ENCODE data around the gene CRABP2.

Gene CRABP2

GRCh38 chr1:156742017-156742416 lies 36.6 kb upstream of the CRABP2 start:
- DNase-seq (ENCODE audit: low read depth in 2 of 2) = no peak

DNA sequence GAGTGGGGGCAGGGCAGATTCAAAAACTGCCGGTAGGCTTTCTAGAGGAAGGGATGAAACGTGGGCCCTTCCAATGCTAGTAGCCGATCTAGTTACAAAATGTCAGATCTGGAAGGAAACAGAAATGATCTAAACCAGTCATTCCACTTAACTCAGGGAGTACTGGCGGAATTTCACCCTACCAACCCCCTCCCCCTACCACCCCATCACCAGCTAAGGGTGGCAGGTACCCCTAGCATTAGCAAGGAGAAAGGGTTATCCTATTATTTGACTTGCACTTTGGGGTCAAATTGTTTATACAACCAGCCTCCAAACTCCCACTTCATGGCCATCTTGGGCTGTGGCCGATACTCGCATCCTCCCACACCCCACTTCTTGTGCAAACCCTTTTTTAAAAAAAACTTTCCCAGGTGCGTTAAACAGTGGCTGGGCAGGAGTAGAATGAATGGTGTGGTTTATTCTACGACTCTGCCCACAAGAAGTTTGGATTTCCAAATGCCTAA lies 36.1 kb upstream of the CRABP2 start:
- no peak for DNase-seq (ENCODE audit: low read depth in 2 of 2)

DNA sequence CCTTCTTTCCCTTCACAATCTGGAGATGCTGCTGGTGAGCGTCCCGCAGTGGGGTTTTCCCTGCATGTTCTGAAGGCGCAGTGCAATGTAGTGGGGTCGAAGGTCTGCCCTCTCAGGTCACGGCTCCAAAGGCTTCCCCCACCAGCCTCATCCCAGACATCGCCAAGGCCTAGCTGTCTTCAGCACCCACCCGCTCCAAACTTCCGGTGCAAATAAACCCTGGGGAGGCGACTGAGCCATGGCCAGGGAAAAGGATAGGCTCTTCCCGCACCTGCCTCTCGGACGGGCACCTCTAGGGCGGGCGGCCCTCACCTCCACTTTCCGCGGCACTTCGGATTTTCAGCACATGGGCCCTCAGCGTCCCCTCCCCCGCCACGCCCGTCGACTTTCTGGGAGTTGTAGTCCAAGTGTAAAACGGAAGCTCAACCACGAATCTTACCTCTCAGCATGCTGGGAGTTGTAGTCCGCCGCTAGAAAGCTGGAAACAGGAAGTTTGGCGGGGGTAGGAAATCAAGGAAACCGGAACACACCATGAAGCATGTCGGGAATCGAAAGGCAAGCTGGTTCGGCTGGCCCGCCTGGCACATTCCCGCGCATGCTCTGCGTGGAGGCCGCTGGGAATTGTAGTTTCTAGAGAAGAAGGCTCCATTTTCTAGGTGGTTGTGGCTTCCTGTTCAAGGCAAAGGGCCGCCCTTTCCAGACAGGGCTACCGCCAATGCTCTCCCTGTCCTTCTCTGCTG lies 35.5 kb upstream of the CRABP2 start, which contains the start of gene MRPL24:
MRPL24 (minus strand) TSS at position 348 of the 740 bp plus-strand sequence. CDS start 2,384 bp downstream, outside the sequence.
- DNase-seq (ENCODE audit: low read depth in 2 of 2) = peak; percentile 91 to 93

DNA sequence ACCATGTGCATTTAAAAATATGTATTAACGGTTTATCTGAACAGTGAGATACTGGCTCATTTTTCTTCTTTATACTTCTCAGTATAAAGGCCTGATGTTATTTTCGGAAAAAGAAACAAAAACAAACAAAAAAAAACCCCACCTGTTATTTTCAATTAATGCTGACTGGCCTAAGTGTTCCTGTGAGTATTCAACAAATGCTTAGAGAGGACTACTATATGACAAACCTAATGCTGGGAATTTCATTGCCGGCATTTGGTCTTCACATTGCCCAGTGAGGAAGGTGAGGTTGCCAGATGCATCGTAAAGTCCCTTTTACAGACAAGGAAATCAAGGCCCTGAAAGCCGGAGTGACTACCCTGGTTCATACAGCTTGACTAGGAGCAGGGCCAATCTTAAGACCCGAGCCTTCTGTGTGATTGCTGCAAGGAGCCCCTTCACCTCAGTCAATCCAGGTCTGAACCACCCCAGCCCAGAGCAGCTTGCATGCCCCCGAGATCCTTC lies 34.9 kb upstream of the CRABP2 start:
- DNase-seq (ENCODE audit: low read depth in 2 of 2) = no peak

GRCh38 chr1:156738916-156739315 lies 33.5 kb upstream of the CRABP2 start:
- no peak for DNase-seq (ENCODE audit: low read depth in 2 of 2)

DNA sequence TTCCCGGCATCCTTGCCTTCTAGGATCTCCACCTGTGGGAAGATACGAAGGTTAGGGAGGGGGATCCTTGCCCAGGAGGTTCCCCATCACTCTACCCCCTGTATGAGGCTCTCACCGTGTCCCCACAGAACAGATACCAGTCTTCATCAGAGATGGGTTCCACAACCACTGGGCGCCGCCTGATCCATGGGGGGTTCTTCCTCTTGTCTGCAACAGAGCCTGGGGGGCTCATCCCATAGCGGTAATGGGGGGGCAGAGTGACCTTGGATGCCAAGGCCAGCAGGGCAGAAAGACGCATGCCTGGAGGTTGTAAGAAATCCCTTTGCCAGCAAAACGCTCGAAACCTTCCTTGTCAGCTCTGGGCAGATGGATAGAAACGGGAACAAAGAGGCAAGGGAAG lies 33.0 kb upstream of the CRABP2 start:
- no peak for DNase-seq (ENCODE audit: low read depth in 2 of 2)

DNA sequence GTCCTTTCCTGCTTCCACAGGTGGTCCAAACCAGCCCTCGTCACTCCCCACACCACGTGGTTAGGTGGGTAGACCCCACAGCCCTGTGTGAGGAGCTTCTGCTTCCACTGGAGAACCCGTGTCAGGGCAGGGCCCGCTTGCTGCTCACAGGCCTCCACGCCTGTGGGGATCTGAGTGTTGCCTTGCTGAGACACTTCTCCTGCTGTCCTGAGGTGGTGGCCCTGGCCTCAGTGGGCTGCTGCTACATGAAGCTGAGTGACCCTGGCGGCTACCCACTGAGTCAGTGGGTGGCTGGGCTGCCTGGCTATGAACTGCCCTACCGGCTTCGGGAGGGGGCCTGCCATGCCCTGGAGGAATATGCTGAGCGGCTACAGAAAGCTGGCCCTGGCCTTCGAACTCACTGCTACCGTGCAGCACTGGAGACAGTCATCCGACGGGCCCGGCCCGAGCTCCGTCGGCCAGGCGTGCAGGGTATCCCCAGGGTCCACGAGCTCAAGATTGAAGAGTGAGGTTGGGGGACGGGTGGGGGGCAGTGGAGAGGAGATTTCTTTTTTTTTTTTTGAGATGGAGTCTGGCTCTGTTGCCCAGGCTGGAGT lies 28.7 kb upstream of the CRABP2 start:
- DNase-seq (ENCODE audit: low read depth in 2 of 2) = no peak

DNA sequence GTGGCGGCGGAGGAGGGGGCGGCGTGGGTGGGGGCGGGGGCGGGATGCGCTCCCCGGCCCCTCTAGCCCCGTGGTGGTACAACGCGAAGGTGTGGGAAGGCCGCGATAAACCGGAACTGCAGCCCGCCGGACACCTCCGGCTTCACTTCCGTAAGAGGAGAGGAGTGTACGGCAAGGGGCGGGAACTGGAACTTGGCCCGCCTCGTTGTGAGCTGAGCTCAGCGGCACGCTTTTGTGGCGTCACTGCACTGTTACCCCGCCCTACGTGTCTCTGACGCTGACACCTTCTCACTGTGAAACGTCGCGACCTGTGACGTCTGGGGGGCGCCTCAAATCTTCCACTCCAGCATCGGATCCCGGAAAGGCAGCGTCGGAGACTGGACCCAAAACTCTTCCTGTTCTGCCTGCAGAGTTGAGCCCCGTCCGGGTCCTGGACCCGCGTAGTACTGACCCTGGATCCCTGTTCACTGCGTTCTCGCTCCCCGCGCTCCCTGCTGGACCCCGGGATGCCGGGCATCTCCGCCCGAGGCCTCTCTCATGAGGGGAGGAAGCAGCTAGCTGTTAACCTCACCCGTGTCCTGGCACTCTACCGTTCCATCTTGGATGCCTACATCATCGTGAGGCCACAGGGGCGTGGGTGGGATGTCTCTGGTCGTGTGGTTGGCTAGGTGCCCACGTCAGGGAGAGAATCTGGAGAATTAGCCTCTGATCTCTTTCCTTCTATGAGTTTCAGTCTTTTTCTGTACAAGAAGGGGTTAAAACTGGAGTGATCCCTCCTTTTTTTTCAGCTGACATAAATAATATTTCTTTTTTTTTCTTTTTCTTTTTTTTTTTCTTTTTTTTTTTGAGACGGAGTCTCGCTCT lies 23.4 kb upstream of the CRABP2 start, which contains the start of gene ISG20L2:
ISG20L2 (minus strand) TSS at position 168 of the 864 bp plus-strand sequence. CDS start 1,114 bp downstream, outside the sequence.
- DNase-seq (ENCODE audit: low read depth in 2 of 2) = peak; percentile 83

GRCh38 chr1:156727926-156728598 lies 22.7 kb upstream of the CRABP2 start, which contains the start of gene METTL25B:
TSS of gene METTL25B (plus strand) at chr1:156728469. CDS start at chr1:156729105, 636 bp downstream.
- DNase-seq (ENCODE audit: low read depth in 2 of 2) = peak in 1 of 2 donors; percentile 70

DNA sequence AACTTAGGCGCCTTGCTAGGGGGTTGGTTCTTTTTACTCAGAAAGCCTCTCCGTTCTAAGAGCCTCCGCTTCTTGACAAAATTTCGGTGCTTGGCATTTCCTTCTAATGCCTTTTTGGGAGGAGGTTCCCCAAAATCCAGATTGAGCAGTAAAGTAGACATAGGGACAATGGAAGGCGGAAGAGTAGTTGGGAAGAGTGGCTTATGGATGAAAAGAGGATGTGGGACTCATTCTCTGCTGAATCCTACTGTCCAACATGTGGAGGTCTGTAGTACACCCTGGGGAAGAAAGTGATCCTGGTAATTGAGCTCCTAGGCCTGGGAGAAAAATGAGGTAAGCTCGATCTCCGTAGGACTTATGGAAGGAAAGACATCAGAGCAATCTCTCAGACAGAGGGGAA lies 22.1 kb upstream of the CRABP2 start:
- DNase-seq (ENCODE audit: low read depth in 2 of 2) = no peak

DNA sequence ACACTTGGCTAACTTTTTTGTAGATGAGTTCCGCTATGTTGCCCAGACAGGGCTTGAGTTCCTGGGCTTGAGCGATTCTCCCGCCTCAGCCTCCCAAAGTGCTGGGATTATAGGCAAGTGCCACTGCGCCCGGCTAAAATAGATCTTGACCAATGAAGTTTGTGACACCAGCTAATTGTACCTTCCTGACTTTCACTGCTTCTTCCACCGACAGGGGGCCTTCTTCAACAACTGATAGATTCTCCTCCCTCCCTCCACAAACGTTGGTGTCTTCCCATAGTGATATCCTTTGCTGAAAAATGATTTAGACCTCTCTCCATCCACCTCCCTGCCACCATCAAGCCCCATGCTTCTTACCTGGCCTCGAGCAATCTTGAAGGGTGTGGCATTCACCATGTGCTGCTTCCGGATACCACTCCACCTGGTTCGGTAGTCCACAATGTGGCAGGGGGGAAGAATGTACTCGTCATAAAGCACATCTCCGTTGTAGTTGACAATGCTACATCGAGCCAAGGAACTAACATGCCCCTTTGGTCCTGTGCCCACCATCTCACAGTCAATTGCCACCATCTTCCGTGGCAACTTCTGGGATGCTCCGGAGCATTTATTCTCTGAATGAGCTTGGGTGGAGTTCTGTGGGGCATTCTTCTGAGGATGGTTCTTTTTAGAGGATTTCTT lies 21.3 kb upstream of the CRABP2 start:
- no peak for DNase-seq (ENCODE audit: low read depth in 2 of 2)

GRCh38 chr1:156725683-156726280 lies 20.4 kb upstream of the CRABP2 start:
- peak; percentile 66 to 74 for DNase-seq (ENCODE audit: low read depth in 2 of 2)

DNA sequence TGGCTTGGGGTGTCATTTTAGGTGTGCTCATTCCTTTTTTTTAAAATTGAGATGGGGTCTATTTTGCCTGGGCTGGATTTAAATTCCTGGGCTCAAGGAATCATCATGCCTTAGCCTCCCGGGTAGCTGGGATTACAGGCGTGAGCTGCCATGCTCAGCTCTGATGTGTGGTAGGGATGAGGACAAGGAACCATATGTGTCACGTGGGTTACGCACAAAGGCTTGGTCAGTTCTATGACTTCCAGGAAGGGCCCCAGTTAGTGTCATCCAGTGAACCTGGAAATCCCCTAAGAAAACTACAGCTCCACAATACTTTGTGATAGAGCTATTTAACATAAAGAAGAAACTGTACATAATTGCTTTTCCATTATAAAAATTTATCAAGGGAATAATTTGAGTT lies 16.2 kb upstream of the CRABP2 start:
- DNase-seq (ENCODE audit: low read depth in 2 of 2) = no peak

DNA sequence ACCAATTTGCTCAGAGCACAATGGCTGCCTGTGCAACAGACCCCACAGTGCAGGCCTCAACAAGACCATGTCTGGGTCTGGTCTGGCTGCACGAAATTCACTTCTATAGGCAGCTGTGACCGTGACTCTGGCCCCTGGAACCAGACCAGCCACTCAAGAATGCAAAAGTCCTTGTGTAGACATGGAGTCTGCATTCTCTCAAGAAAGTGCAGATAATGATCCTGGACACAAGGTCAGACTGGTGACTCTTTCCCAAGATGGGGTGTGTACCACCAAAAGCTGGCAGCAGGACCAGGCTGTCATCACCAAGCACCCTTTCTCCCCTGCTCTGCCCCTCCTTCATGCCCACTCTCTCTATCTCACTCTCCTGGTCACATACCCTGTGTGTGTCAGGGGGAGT lies 15.7 kb upstream of the CRABP2 start:
- DNase-seq (ENCODE audit: low read depth in 2 of 2) = no peak

GRCh38 chr1:156717351-156717750 lies 12.0 kb upstream of the CRABP2 start:
- DNase-seq (ENCODE audit: low read depth in 2 of 2) = no peak

GRCh38 chr1:156714830-156715229 lies 9.4 kb upstream of the CRABP2 start:
- no peak for DNase-seq (ENCODE audit: low read depth in 2 of 2)

GRCh38 chr1:156712626-156713025 lies 7.2 kb upstream of the CRABP2 start:
- no peak for DNase-seq (ENCODE audit: low read depth in 2 of 2)

DNA sequence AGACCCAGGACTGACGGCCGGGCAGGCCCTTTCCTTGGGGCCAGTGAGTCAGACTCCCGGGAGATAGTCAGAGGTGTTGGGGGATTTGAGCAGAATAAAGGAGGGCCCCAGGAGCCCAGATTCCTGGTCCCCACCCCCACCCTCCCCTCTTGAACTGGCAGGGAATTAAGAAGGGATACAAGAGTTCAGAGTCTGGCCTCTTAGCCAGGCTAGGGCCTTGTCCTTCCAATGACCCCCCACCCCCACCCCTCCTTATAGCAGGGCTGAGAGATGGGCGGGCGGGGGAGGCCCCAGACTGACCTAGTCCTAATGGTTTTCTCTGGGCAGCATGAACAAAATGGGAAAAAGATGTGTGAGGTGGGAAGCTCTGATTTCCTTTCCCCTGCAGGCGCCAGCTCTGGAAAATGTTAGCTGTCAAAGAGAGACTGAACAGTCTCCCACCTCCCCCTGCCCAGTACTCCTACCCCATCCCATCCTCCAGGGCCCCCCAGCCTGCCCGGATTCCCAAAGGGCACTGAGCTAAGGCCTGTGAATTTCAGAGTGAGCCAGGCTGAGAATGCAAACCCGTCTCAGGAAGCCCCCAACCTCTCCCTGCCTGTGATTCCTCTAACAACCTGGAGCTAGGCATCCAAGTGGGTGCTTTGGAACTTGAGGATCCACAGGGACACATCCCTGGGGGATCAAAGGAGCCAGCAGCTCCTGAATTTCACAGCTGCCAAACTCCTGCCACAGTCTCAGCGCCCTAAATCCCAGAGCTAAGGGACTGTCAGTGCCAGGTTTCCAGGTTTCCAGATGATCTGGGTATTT lies 5.8 kb upstream of the CRABP2 start:
- no peak for DNase-seq (ENCODE audit: low read depth in 2 of 2)

- DNase-seq (ENCODE audit: low read depth in 2 of 2) = no peak
Observed at GRCh38 chr1:156709757-156710489, 4.5 kb upstream of the CRABP2 start.

Data from stimulated activated CD4-positive, alpha-beta T cell treated with anti-CD3 and anti-CD28 coated beads, Interleukin-1b, Interleukin-23, amount 100 ng/mL, for 4 hours (primary cell).